Right lobe of liver (tissue), 6 donors: ENCODE results near the gene AGR2. TPM values are rescaled to one million over a fixed set of nuclear protein-coding genes. Genes with fewer than 3 reads are reported as not detected.

Experiments
- ATAC-seq, 4 donors: fragments of 200-7000 bp; cut with Tn5 transposase; one replicate each; pipeline ENCODE4 v1.9.1; 2020; ENCODE audit warnings: mild to moderate bottlenecking in 4 of 4, moderate library complexity in 4 of 4
- DNase-seq, 3 donors: peaks; one replicate each; pipeline ENCODE4 v3.0.0-alpha.2; 2020
- H3K27ac ChIP-seq, 3 donors: fragments of 200-600 bp; one replicate each; pipeline ENCODE4 v1.8.0; 2022
- H3K27me3 ChIP-seq, 2 donors: fragments of 200-600 bp; one replicate each; pipeline ENCODE4 v1.8.0; 2022
- H3K36me3 ChIP-seq, 4 donors: fragments of 200-600 bp; sonication (generic) in 1 of 4; one replicate each; pipeline versions ENCODE4 v1.5.1 to v1.8.0; 2017 to 2022; ENCODE audit warnings: control low read depth in 1 of 4
- H3K4me1 ChIP-seq, 4 donors: fragments of 200-600 bp; sonication (generic) in 1 of 4; one replicate each; pipeline versions ENCODE4 v1.5.1 to v1.8.0; 2017 to 2022; ENCODE audit warnings: control low read depth in 1 of 4
- H3K4me3 ChIP-seq, 3 donors: fragments of 200-600 bp; one replicate each; pipeline ENCODE4 v1.8.0; 2022
- H3K9me3 ChIP-seq, 4 donors: fragments of 200-600 bp; sonication (generic) in 1 of 4; one replicate each; pipeline versions ENCODE4 v1.5.1 to v1.8.0; 2017 to 2022; ENCODE audit warnings: control low read depth in 1 of 4
- POLR2A ChIP-seq: fragments of 450-650 bp; IDR thresholded peaks from one replicate; pipeline ENCODE4 v1.6.1; 2017; ENCODE audit warnings: antibody characterized with exemption, mild to moderate bottlenecking
- WGBS: methylation state at CpG from one replicate; pipeline ENCODE4 v1.1.6; 2018; ENCODE audit warnings: low coverage, low lambda C conversion rate; ENCODE audit not compliant: insufficient coverage; ENCODE audit errors: missing lambda C conversion rate; 5-methylcytosine and 5-hydroxymethylcytosine counted together
- intact Hi-C, 2 donors: fragments of 100-400 bp; cut with DNase I; formaldehyde crosslinking; loops; one replicate each; pipeline versions ENCODE4 v1.11.2 to v1.14.1; 2022
- total RNA-seq, 6 experiments: library from RNA; depleted of rRNA in 2 of 6; stranded (reverse); fragments of >200 nt in 2 of 6; fragmentation: NEBNext Ultra II Directional in 3 of 6; extraction: Animal tissue kit (Norgen Biotek cat#: 25700) in 3 of 6; gene quantifications; one replicate each; pipeline versions ENCODE4 v1.1.0 to v1.2.4, GENCODE V29; 2016 to 2023
- TF ChIP-seq, protein P1 (sequence below), 4 donors: fragments of 200-600 bp in 3 of 4; fragments of 450-650 bp in 1 of 4; IDR thresholded peaks; one replicate each; pipeline versions ENCODE4 v1.5.1 to v1.8.0; 2016 to 2022; ENCODE audit warnings: antibody characterized with exemption in 4 of 4, mild to moderate bottlenecking in 2 of 4
- donor health status: DM: no; HTN: yes; CAD: no.
- donor health status: DM: no; HTN: no; CAD: no.
- donor health status: DM: no; HTN: no; CAD: no.
- donor health status: DM: no; HTN: yes; CAD: no.
- donor health status: DM: no; HTN: yes; CAD: no.

AGR2 gene
- total RNA-seq, 6 experiments from 2014 or later = 0.15 to 0.43 (median 0.33) TPM; not detected in 2

DNA sequence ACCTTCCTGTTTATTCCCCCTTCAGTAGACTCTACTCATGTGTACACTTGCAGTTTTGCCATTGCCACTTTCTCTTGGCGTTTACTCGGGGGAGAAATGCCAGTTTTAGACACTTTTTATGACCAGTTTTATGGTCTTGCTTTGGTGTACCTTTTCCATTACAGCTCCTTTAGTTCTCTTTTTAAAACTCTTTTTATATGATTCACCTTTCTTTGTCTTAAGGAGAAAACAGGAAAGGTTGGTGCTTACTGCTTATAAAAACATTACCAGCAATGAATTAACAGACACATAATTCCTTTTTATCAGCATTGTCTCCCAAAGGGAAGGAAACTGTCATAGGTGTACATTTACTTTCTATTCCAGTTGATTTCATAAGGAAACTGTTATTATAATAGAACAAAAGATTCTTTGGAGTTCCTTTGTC is 39.4 kb downstream of the AGR2 start:
- no peaks in the 10 kb centered on the region for H3K4me1 ChIP-seq
- intact Hi-C loops = no loop called here
- no peak for DNase-seq
- no peaks in the 10 kb centered on the region for H3K36me3 ChIP-seq
- TF ChIP-seq, protein P1, sequence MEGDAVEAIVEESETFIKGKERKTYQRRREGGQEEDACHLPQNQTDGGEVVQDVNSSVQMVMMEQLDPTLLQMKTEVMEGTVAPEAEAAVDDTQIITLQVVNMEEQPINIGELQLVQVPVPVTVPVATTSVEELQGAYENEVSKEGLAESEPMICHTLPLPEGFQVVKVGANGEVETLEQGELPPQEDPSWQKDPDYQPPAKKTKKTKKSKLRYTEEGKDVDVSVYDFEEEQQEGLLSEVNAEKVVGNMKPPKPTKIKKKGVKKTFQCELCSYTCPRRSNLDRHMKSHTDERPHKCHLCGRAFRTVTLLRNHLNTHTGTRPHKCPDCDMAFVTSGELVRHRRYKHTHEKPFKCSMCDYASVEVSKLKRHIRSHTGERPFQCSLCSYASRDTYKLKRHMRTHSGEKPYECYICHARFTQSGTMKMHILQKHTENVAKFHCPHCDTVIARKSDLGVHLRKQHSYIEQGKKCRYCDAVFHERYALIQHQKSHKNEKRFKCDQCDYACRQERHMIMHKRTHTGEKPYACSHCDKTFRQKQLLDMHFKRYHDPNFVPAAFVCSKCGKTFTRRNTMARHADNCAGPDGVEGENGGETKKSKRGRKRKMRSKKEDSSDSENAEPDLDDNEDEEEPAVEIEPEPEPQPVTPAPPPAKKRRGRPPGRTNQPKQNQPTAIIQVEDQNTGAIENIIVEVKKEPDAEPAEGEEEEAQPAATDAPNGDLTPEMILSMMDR (IDR thresholded peaks at IDR 0.05) = no peak
- no peak for TF ChIP-seq POLR2A
- peak in 1 of 4 donors; percentile 45 for ATAC-seq
- H3K4me3 ChIP-seq = no peak overlapping the region
- no peaks in the 10 kb centered on the region for H3K27me3 ChIP-seq
- 73% methylated on average over 2 of the region's 2 CpGs for WGBS
- no peak overlapping the region for H3K27ac ChIP-seq
- H3K9me3 ChIP-seq = no peaks in the 10 kb centered on the region

DNA sequence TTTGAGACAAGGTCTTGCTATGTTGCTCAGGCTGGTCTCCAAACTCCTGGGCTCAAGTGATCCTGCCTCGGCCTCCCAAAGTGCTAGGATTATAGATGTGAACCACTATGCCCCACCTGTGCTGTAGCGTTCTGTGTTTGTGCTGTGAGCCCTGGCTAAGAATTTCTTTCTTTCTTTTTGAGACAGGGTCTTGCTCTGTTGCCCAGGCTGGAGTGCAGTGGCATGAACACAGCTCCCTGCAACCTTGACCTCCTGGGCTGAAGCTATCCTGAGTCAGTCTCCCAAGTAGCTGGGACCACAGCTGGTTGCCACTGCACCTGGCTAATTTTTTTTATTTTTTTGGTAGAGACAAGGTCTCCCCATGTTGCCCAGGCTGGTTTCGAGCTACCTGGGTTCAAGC is 39.9 kb downstream of the AGR2 start:
- DNase-seq = no peak
- no peak for ATAC-seq
- H3K27ac ChIP-seq = no peak overlapping the region
- no peaks in the 10 kb centered on the region for H3K4me1 ChIP-seq
- WGBS = 90% methylated on average over 2 of the region's 3 CpGs
- no peaks in the 10 kb centered on the region for H3K27me3 ChIP-seq
- no peaks in the 10 kb centered on the region for H3K9me3 ChIP-seq
- H3K4me3 ChIP-seq = no peak overlapping the region
- intact Hi-C loops = no loop called here
- no peaks in the 10 kb centered on the region for H3K36me3 ChIP-seq
- no peak for TF ChIP-seq POLR2A
- TF ChIP-seq, protein P1 (IDR thresholded peaks at IDR 0.05) = no peak

DNA sequence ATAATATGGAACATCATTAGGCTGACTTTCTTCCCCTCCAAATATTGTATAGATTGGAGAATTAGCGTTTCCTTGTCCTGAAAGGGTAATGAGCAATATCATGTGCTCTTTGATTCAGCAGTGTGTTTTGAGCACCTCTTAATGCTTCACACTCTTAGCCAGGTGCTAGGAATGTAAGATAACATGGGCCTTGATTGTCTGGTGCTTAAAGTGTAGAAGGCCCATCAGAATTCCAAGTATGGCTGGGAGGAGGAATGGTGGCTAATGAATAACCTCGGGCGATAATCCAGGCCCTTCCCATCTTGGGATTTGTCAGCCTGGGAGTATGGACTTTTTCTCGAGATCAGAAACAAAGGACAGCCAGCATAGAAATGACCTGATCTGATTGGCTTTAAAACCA is 42.6 kb downstream of the AGR2 start:
- Histone ChIP-seq H3K9me3 (no peaks in the 10 kb centered on the region), H3K4me1 (no peaks in the 10 kb centered on the region), H3K27ac (no peak overlapping the region), H3K27me3 (no peaks in the 10 kb centered on the region), H3K36me3 (no peaks in the 10 kb centered on the region), H3K4me3 (no peak overlapping the region)
- WGBS = 85% methylated on average over 4 of the region's 4 CpGs
- DNase-seq (no peak), ATAC-seq (no peak)
- TF ChIP-seq, protein P1 (IDR thresholded peaks at IDR 0.05) = no peak
- TF ChIP-seq POLR2A = no peak
- intact Hi-C loops = no loop called here

DNA sequence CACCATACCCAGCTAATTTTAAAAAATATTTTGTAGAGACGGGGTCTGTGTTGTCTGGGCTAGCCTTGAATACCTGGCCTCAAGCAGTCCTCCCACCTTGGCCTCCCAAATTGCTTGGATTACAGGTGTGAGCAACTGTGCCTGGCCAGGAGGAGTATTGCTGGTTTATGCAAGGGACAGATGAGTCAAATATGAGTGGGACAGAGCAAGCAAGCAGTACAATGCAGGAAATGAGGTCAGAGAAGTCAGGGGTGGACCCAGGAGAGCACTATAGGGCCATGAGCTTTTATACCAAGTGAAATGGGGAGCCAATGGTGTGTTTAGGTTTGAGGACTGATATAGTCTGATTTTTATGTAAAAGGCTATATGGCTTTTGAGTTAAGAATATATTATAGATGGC is 45.0 kb downstream of the AGR2 start:
- intact Hi-C loops = no loop called here
- no CpG with 5 or more reads among the region's 1 CpG for WGBS
- H3K9me3 ChIP-seq = no peaks in the 10 kb centered on the region
- H3K4me1 ChIP-seq = no peaks in the 10 kb centered on the region
- no peak for TF ChIP-seq POLR2A
- TF ChIP-seq, protein P1 (IDR thresholded peaks at IDR 0.05) = no peak
- DNase-seq = no peak
- H3K27me3 ChIP-seq = no peaks in the 10 kb centered on the region
- H3K36me3 ChIP-seq = no peaks in the 10 kb centered on the region
- H3K4me3 ChIP-seq = no peak overlapping the region
- no peak overlapping the region for H3K27ac ChIP-seq
- no peak for ATAC-seq
